Calu3 (cell line): Measurements from ENCODE around the gene CD9. TPM values are rescaled to one million over a fixed set of nuclear protein-coding genes. Genes with fewer than 3 reads are reported as not detected.

Experiments
- BruUV-seq: library from RNA; stranded (reverse); fragments of 400-500 nt; replicated peaks from 2 replicates; lab custom pipeline; 2021; lab: Mats Ljungman, UMichigan
- CTCF ChIA-PET: fragments of 300-600 bp; sonication (Branson Sonifier 250); formaldehyde crosslinking; loops from one replicate; lab custom pipeline; 2022; ENCODE audit warnings: antibody characterized with exemption; lab: Charles Lee
- DNase-seq: peaks from one replicate; pipeline ENCODE4 v3.0.0; 2022
- H3K27ac Mint-ChIP-seq: one replicate; pipeline ENCODE4 v1.8.0; 2022; ENCODE audit warnings: mixed read lengths; ENCODE audit not compliant: unreplicated experiment
- H3K27me3 Mint-ChIP-seq: one replicate; pipeline ENCODE4 v1.8.0; 2022; ENCODE audit warnings: mixed read lengths; ENCODE audit not compliant: unreplicated experiment
- H3K36me3 Mint-ChIP-seq: one replicate; pipeline ENCODE4 v1.8.0; 2022; ENCODE audit warnings: mild to moderate bottlenecking, moderate library complexity, mixed read lengths; ENCODE audit not compliant: insufficient read depth, unreplicated experiment
- H3K4me1 Mint-ChIP-seq: one replicate; pipeline ENCODE4 v1.8.0; 2022; ENCODE audit warnings: mild to moderate bottlenecking, low read depth, mixed read lengths; ENCODE audit not compliant: unreplicated experiment
- H3K4me3 Mint-ChIP-seq: one replicate; pipeline ENCODE4 v1.8.0; 2022; ENCODE audit warnings: mild to moderate bottlenecking, low read depth, moderate library complexity, mixed read lengths; ENCODE audit not compliant: unreplicated experiment
- H3K9me3 Mint-ChIP-seq: one replicate; pipeline ENCODE4 v1.8.0; 2022; ENCODE audit warnings: low read depth, mixed read lengths; ENCODE audit not compliant: unreplicated experiment
- CTCF ChIP-seq: fragments of 200-600 bp; IDR thresholded peaks from one replicate; pipeline ENCODE4 v1.8.0; 2022; ENCODE audit warnings: antibody characterized with exemption; ENCODE audit not compliant: unreplicated experiment
- intact Hi-C: fragments of 100-400 bp; cut with micrococcal nuclease; formaldehyde crosslinking; loops from one replicate; pipeline ENCODE4 v1.10.0; 2022; ENCODE audit not compliant: unreplicated experiment
- total RNA-seq: library from RNA; stranded (reverse); gene quantifications from 2 replicates; pipeline ENCODE4 v1.2.3, GENCODE V29; 2022

CD9 gene
- total RNA-seq, 1 experiment from 2014 or later = 128 TPM

- peak; percentile 42 for DNase-seq
- Mint-ChIP-seq H3K27ac (peak overlapping the region; percentile 97), H3K27me3 (no peaks in the 10 kb centered on the region), H3K4me3 (peak overlapping the region; percentile 58), H3K9me3 (no peaks in the 10 kb centered on the region), H3K4me1 (peaks cover 55% of the 10 kb centered on the region), H3K36me3 (peaks cover 28% of the 10 kb centered on the region)
- TF ChIP-seq CTCF = no peak
- CTCF ChIA-PET = interaction anchor here (0.6 to 2.1 kb wide), 3 partner anchors 14 to 1542 kb away, joined by 3 to 7 read pairs (median 4); partner anchors contain the start of gene CD9
- TSS peak; percentile 99 for BruUV-seq
- intact Hi-C loops = loop anchor here (5.0 to 10.0 kb wide), 2 partner anchors 62 to 160 kb away; partner anchors contain the start of gene SCNN1A
Observed at GRCh38 chr12:6215120-6215807, 15.1 kb downstream of the CD9 start.

GRCh38 chr12:6215932-6216494, 15.8 kb downstream of the CD9 start:
- no peak for TF ChIP-seq CTCF
- Mint-ChIP-seq H3K27me3 (no peaks in the 10 kb centered on the region), H3K27ac (peak overlapping the region; percentile 97), H3K9me3 (no peaks in the 10 kb centered on the region), H3K4me3 (peak overlapping the region; percentile 58), H3K4me1 (peaks cover 59% of the 10 kb centered on the region), H3K36me3 (peaks cover 26% of the 10 kb centered on the region)
- intact Hi-C loops = loop anchor here (5.0 to 10.0 kb wide), 2 partner anchors 61 to 159 kb away; partner anchors contain the start of gene SCNN1A
- DNase-seq = peak; percentile 96
- CTCF ChIA-PET = interaction anchor here (1.1 to 1.4 kb wide), 2 partner anchors 21 to 62 kb away, joined by 3 to 4 read pairs; no protein-coding TSS in a partner anchor
- no TSS peak for BruUV-seq

DNA sequence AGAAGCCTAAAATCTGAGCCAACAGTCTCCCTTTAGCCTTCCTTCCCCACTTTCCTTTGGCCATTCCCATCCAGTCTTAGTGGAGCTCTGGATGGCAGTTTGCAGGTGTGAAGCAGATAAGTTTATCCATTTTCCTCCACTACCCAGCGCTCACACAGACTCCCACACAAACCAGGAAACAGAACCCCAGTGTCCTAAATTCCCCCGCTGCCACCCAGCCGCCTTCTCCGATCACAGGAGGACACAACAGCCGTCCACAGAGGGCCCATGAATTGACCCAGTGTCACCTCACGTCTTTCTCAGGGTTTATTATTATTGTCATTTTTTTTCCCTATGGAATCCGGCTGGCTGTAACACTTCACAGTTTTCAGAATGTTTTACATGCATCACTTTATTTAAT, 16.4 kb downstream of the CD9 start:
- H3K27ac Mint-ChIP-seq = peak overlapping the region; percentile 97
- H3K4me1 Mint-ChIP-seq = peaks cover 59% of the 10 kb centered on the region
- H3K9me3 Mint-ChIP-seq = no peaks in the 10 kb centered on the region

More for the DNA sequence above, 16.4 kb downstream of the CD9 start:
- TSS peak; percentile 59 for BruUV-seq
- intact Hi-C loops = loop anchor here (5.0 to 10.0 kb wide), 2 partner anchors 61 to 158 kb away; partner anchors contain the start of gene SCNN1A
- no peak for TF ChIP-seq CTCF
- CTCF ChIA-PET = interaction anchor here (0.7 to 1.3 kb wide), 3 partner anchors 21 to 67 kb away, joined by 3 to 4 read pairs (median 3); no protein-coding TSS in a partner anchor
- no peaks in the 10 kb centered on the region for H3K27me3 Mint-ChIP-seq
- no peak for DNase-seq
- peaks cover 26% of the 10 kb centered on the region for H3K36me3 Mint-ChIP-seq
- H3K4me3 Mint-ChIP-seq = peak overlapping the region; percentile 58
